Mammary epithelial cell (primary cell): ENCODE data around the gene SEPTIN12.

Source experiments
- CTCF ChIP-seq, 2 donors: IDR thresholded peaks in 1 of 2; conservative IDR thresholded peaks in 1 of 2; 2 replicates each; pipeline ENCODE4 v1.5.1; 2011 to 2012; ENCODE audit warnings: inconsistent platforms in 2 of 2, low read length in 2 of 2, mild to moderate bottlenecking in 2 of 2, control low read depth in 1 of 2, low read depth in 1 of 2; ENCODE audit not compliant: insufficient read depth in 1 of 2; ENCODE audit errors: extremely low read depth in 1 of 2
- EZH2 ChIP-seq: IDR thresholded peaks from 2 replicates; pipeline ENCODE4 v1.6.1; 2012; ENCODE audit warnings: low read length, inconsistent platforms, borderline replicate concordance

DNA sequence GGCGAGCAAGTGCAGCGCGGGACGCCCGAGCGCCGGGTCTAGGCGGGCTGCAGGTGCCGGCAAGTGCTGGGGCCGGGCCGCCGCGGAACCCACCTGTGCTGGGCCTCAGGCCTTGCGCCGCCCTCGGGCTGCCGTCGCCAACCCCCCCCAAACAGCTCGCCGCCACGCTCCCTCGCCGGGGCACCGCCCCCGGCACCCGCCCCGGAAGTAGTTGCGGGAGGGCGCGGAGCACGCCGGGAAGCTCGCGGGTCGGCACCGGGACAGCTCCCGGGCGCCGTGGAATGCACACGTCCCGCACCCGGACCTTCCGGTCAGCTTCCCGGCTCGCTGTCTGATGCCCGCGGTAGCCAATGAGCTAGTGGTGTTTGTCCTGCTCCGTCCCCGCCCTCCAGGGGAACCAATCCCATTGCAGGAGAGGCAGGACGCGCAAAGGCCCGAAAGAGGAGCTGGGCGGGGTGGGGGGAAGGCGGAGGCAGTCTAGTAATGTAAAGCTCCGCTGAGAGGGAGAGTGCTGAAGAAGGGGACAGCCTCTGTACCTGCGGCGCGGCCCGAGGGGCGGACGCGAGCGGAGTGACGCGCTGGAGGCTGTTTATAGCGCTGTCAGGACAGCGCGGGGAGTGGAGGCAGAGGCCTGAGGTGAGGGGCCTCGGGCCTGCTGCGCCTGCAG is 53.9 kb downstream of the SEPTIN12 start, which contains the start of the genes ANKS3 and DNAAF8:
- TF ChIP-seq CTCF (conservative IDR thresholded peaks at IDR 0.05 in 1 of 2, IDR thresholded peaks at IDR 0.05 in 1 of 2; ENCODE audit: extremely low read depth in 1 of 2, insufficient read depth in 1 of 2, low read depth in 1 of 2, low read length in 2 of 2) (no peak), EZH2 (no peak)
